AG10803 (cell line): ENCODE results near the gene ACBD6.

Source experiments
- DNase-seq: peaks from one replicate; pipeline ENCODE4 v3.0.0; 2010; ENCODE audit warnings: low read depth
- H3K4me3 ChIP-seq: 2 replicates; pipeline ENCODE4 v1.5.1; 2011; ENCODE audit warnings: mild to moderate bottlenecking, low read length, control low read depth
- TF ChIP-seq, protein P1 (sequence below): conservative IDR thresholded peaks from 2 replicates; pipeline ENCODE4 v1.5.1; 2011; ENCODE audit warnings: mild to moderate bottlenecking, low read length, control low read depth, inconsistent platforms

ACBD6 gene

DNA sequence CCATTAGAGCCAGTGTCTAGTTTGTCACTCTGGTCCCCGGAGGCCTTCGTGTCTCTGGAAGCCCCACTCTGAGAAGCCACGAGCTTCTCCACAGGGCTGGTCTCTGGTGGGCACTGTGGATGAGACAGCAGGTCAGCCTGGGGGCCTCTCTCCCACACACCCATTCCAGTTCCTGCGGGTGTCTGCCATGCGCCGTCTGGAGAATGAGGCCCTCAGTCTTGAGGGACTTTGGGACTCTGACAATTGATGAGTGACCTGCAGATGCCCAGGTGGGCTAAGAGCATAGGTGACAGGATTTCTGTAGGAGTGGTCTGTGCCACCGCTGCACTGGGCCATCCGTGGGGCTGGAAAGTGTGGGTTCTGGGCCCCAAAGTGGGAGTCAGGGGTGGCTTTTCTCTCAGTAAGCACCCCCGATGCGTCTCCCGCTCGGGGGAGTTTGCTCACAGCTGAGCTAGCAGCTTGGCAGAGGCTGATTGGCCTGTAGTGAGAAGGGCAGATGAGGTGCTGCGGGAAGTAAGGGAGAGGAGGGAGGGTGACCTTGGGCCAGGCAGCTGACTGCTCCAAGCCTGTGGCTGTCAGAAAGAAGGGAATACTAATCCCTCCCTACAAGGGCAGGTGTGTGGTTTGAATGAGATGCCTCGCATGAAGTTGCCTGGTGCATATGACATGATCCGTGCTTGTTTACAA, 245.9 kb downstream of the ACBD6 start:
- H3K4me3 ChIP-seq, result no peak overlapping the region
- DNase-seq, result no peak
- TF ChIP-seq, protein P1, sequence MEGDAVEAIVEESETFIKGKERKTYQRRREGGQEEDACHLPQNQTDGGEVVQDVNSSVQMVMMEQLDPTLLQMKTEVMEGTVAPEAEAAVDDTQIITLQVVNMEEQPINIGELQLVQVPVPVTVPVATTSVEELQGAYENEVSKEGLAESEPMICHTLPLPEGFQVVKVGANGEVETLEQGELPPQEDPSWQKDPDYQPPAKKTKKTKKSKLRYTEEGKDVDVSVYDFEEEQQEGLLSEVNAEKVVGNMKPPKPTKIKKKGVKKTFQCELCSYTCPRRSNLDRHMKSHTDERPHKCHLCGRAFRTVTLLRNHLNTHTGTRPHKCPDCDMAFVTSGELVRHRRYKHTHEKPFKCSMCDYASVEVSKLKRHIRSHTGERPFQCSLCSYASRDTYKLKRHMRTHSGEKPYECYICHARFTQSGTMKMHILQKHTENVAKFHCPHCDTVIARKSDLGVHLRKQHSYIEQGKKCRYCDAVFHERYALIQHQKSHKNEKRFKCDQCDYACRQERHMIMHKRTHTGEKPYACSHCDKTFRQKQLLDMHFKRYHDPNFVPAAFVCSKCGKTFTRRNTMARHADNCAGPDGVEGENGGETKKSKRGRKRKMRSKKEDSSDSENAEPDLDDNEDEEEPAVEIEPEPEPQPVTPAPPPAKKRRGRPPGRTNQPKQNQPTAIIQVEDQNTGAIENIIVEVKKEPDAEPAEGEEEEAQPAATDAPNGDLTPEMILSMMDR, result no peak

- no peak overlapping the region for H3K4me3 ChIP-seq
- TF ChIP-seq, protein P1, result no peak
- DNase-seq, result no peak
These were observed 246.6 kb downstream of the ACBD6 start for GRCh38 chr1:180255536-180256340.

DNA sequence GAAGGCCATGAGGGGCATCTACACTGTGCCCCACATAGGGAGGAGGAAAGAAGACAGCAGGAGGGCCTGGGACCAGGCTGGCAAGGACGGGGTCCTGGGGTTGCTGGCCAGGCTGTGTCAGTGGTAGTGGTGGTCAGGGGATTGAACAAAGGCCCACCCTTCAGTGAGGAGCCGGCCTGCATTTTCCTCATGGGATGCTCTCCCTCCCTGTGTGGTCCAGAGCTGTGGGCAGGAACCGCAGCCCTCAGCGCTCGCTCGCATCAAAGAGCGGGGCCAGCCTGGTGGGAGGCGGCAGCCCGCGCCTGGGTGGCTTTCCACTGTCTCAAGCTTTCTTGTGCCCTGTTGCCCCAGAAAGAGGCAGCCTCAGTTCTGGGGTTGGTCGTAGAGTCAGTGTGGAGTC, 247.5 kb downstream of the ACBD6 start:
- H3K4me3 ChIP-seq, result no peak overlapping the region
- DNase-seq, result no peak
- TF ChIP-seq, protein P1, result no peak

GRCh38 chr1:180254496-180254819, 247.9 kb downstream of the ACBD6 start:
- H3K4me3 ChIP-seq, result no peak overlapping the region
- DNase-seq, result no peak
- TF ChIP-seq, protein P1, result no peak

GRCh38 chr1:180253585-180254495, 248.5 kb downstream of the ACBD6 start:
- no peak for DNase-seq
- TF ChIP-seq, protein P1, result no peak
- no peak overlapping the region for H3K4me3 ChIP-seq

- H3K4me3 ChIP-seq, result no peak overlapping the region
- TF ChIP-seq, protein P1, result peak; percentile 84
- peak; percentile 64 for DNase-seq
These were observed 249.5 kb downstream of the ACBD6 start for GRCh38 chr1:180252638-180253536.
